ENCODE measurements around the gene NOCT. TPM values are rescaled to one million over a fixed set of nuclear protein-coding genes. Genes with fewer than 3 reads are reported as not detected.
"Not testable (repeated sequence)": the region's sequence is repeated elsewhere in the genome, so short reads cannot be mapped to it uniquely, and the experiment has no call there.

Gene NOCT
- total and polyA plus RNA-seq, 2 of the 4 experiments (the other 2 are of a cell fraction): 5.5 to 41.4 TPM

DNA sequence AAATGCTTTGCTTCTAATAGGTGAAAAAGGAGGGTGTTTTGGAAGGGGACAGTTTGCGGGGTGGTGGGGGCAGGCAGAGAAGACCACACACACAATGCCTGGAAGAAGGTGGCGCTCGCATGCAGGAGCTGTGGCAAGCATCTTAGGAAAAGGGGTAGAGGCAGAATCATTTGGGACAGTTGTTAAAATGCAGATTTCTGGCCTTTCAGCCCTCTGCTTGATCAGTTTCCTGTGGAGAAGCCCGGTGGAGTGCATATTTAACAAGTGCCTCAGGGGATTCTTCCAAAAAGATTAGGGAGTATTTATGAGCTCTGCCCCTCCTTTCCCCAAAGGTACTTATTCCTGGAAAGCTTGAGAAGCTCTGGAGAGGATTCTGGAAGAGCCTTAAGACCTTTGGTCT is 4.8 kb downstream of the NOCT start:
- Histone ChIP-seq H3K27me3 (ENCODE audit: control insufficient read depth, insufficient read depth, low read length) (no peaks in the 10 kb centered on the region), H2BK5ac (ENCODE audit: low read depth, low read length, poor library complexity, severe bottlenecking) (no peak overlapping the region), H3K18ac (ENCODE audit: low read depth, low read length) (no peak overlapping the region), H2BK20ac (ENCODE audit: low read depth, low read length) (no peak overlapping the region), H2BK15ac (ENCODE audit: low read depth, low read length) (no peak overlapping the region), H3K9ac (ENCODE audit: low read depth, low read length) (no peak overlapping the region), H4K8ac (ENCODE audit: low read depth in 2 of 2, low read length in 2 of 2) (no peak overlapping the region), H3K9me1 (ENCODE audit: insufficient read depth, low read length) (peaks cover 3% of the 10 kb centered on the region; the same call in 1 of the 2 replicates), H4K91ac (ENCODE audit: insufficient read depth, low read depth, low read length) (no peak overlapping the region), H3K36me3 (ENCODE audit: control insufficient read depth, insufficient read depth, low read length) (peaks cover 2% of the 10 kb centered on the region; the same call in 1 of the 2 replicates), H3K79me1 (ENCODE audit: low read depth in 1 of 2, low read length in 2 of 2) (peaks cover 10 to 61% of the 10 kb centered on the region in 2 experiments; a peak in 3 of 4 replicates), H3K56ac (ENCODE audit: extremely low read depth, insufficient read depth, low read length) (no peak overlapping the region), H2AFZ (replicated peaks; ENCODE audit: low read length, poor library complexity) (no peak overlapping the region), H2BK120ac (ENCODE audit: low read depth, low read length) (no peak overlapping the region), H2AK5ac (ENCODE audit: low read depth, low read length) (no peak overlapping the region), H3K4me2 (ENCODE audit: low read depth, low read length) (no peak overlapping the region), H2AK9ac (replicated peaks; ENCODE audit: low read depth, low read length, poor library complexity) (no peak overlapping the region), H3K4me3 (ENCODE audit: insufficient read depth, low read depth, low read length) (no peak overlapping the region), H3K23ac (ENCODE audit: low read depth, low read length) (no peak overlapping the region), H3K27ac (ENCODE audit: insufficient read depth, low read length) (no peak overlapping the region), H3K4me1 (ENCODE audit: control insufficient read depth, insufficient read depth, low read length) (peaks cover 19% of the 10 kb centered on the region), H3K4ac (ENCODE audit: low read depth, low read length) (no peak overlapping the region), H4K20me1 (ENCODE audit: insufficient read depth, low read length) (peaks cover 62% of the 10 kb centered on the region), H3K9me3 (ENCODE audit: control insufficient read depth, insufficient read depth, low read length) (no peaks in the 10 kb centered on the region), H4K5ac (ENCODE audit: low read depth, low read length) (no peak overlapping the region), H3K14ac (replicated peaks; ENCODE audit: low read depth, low read length) (no peak overlapping the region)
- in situ Hi-C loops (cut with MboI; ENCODE audit: low sequenced_read_pairs): no loop called here
- WGBS, 2 experiments (ENCODE audit: extremely low coverage in 2 of 2, insufficient read length in 1 of 2): 71% methylated on average over 1 of the region's 4 CpGs; no CpG with 5 or more reads in 1 of the 2 experiments
- ATAC-seq (ENCODE audit: low read depth) (no peak), DNase-seq (no peak)
- no TSS peak for BruUV-seq (replicated peaks)
- TF ChIP-seq NFE2L2 (IDR thresholded peaks at IDR 0.05; ENCODE audit: low read depth, low read length): no peak
- TF ChIP-seq POLR2A (IDR thresholded peaks at IDR 0.05; ENCODE audit: low read depth, low read length): no peak
- no peak for TF ChIP-seq CEBPB (IDR thresholded peaks at IDR 0.05; ENCODE audit: low read depth, low read length)
- no peak for TF ChIP-seq CHD1 (IDR thresholded peaks at IDR 0.05; ENCODE audit: low read depth, low read length)
- TF ChIP-seq FOS (IDR thresholded peaks at IDR 0.05; ENCODE audit: low read depth, low read length): no peak
- TF ChIP-seq SMC3 (IDR thresholded peaks at IDR 0.05; ENCODE audit: low read depth, low read length): no peak
- intact Hi-C loops (cut with micrococcal nuclease): no loop called here
- dilution Hi-C loops (cut with HindIII; ENCODE audit: low sequenced_read_pairs, unreplicated experiment): no loop called here
- ChIA-PET POLR2A (ENCODE audit: unreplicated experiment) (no interaction called here), CTCF (interaction anchor here (3.2 kb wide), 1 partner anchor 10 kb away, joined by 17 read pairs; no protein-coding TSS in a partner anchor)

- H3K36me3 ChIP-seq (ENCODE audit: control insufficient read depth, insufficient read depth, low read length); H2BK5ac ChIP-seq (ENCODE audit: low read depth, low read length, poor library complexity, severe bottlenecking); H2AK9ac ChIP-seq (replicated peaks; ENCODE audit: low read depth, low read length, poor library complexity); H3K9me1 ChIP-seq (ENCODE audit: insufficient read depth, low read length); H3K9ac ChIP-seq (ENCODE audit: low read depth, low read length); H2BK15ac ChIP-seq (ENCODE audit: low read depth, low read length); H3K4ac ChIP-seq (ENCODE audit: low read depth, low read length); H3K9me3 ChIP-seq (ENCODE audit: control insufficient read depth, insufficient read depth, low read length); dilution Hi-C loops (cut with HindIII; ENCODE audit: low sequenced_read_pairs, unreplicated experiment); H4K8ac ChIP-seq (ENCODE audit: low read depth in 2 of 2, low read length in 2 of 2); H3K27ac ChIP-seq (ENCODE audit: insufficient read depth, low read length); H2AK5ac ChIP-seq (ENCODE audit: low read depth, low read length); H3K18ac ChIP-seq (ENCODE audit: low read depth, low read length); H3K4me2 ChIP-seq (ENCODE audit: low read depth, low read length); DNase-seq; POLR2A ChIA-PET (ENCODE audit: unreplicated experiment); BruUV-seq (replicated peaks); intact Hi-C loops (cut with micrococcal nuclease); H3K56ac ChIP-seq (ENCODE audit: extremely low read depth, insufficient read depth, low read length); H3K23ac ChIP-seq (ENCODE audit: low read depth, low read length); in situ Hi-C loops (cut with MboI; ENCODE audit: low sequenced_read_pairs); H4K91ac ChIP-seq (ENCODE audit: insufficient read depth, low read depth, low read length); H3K27me3 ChIP-seq (ENCODE audit: control insufficient read depth, insufficient read depth, low read length); H4K5ac ChIP-seq (ENCODE audit: low read depth, low read length); H3K4me3 ChIP-seq (ENCODE audit: insufficient read depth, low read depth, low read length); H2BK120ac ChIP-seq (ENCODE audit: low read depth, low read length); ATAC-seq (ENCODE audit: low read depth); H2BK20ac ChIP-seq (ENCODE audit: low read depth, low read length); H3K14ac ChIP-seq (replicated peaks; ENCODE audit: low read depth, low read length); H2AFZ ChIP-seq (replicated peaks; ENCODE audit: low read length, poor library complexity): not testable (repeated sequence)
- CTCF ChIA-PET: interaction anchor here (3.2 kb wide), 1 partner anchor 9 kb away, joined by 17 read pairs; no protein-coding TSS in a partner anchor
- H3K4me1 ChIP-seq (ENCODE audit: control insufficient read depth, insufficient read depth, low read length): peaks cover 21% of the 10 kb centered on the region
- peaks cover 10 to 62% of the 10 kb centered on the region in 2 experiments; a peak in 3 of 4 replicates for H3K79me1 ChIP-seq (ENCODE audit: low read depth in 1 of 2, low read length in 2 of 2)
- peaks cover 67% of the 10 kb centered on the region for H4K20me1 ChIP-seq (ENCODE audit: insufficient read depth, low read length)
- 90% methylated on average over 7 of the region's 12 CpGs; no CpG with 5 or more reads in 1 of the 2 experiments for WGBS, 2 experiments (ENCODE audit: extremely low coverage in 2 of 2, insufficient read length in 1 of 2)
Observed at GRCh38 chr4:139021071-139021470, 5.5 kb downstream of the NOCT start.
